Measurements from ENCODE around the gene TBC1D2B.
"Not testable (repeated sequence)": the region's sequence is repeated elsewhere in the genome, so short reads cannot be mapped to it uniquely, and the experiment has no call there.

Gene TBC1D2B

GRCh38 chr15:78003539-78004008 is 73.9 kb downstream of the TBC1D2B start:
- DNase-seq (ENCODE audit: low read depth): no peak

GRCh38 chr15:78002996-78003395 is 74.5 kb downstream of the TBC1D2B start:
- no peak for DNase-seq (ENCODE audit: low read depth)

GRCh38 chr15:78001656-78002055 is 75.9 kb downstream of the TBC1D2B start:
- no peak for DNase-seq (ENCODE audit: low read depth)

GRCh38 chr15:78000927-78001249 is 76.6 kb downstream of the TBC1D2B start:
- no peak for DNase-seq (ENCODE audit: low read depth)

- peak; percentile 46 for DNase-seq (ENCODE audit: low read depth)
Measured at GRCh38 chr15:78000091-78000926, 77.2 kb downstream of the TBC1D2B start.

- no peak for DNase-seq (ENCODE audit: low read depth)
Measured at GRCh38 chr15:77999486-77999885, 78.0 kb downstream of the TBC1D2B start.

GRCh38 chr15:77998592-77998991 is 78.9 kb downstream of the TBC1D2B start:
- DNase-seq (ENCODE audit: low read depth): no peak

GRCh38 chr15:77997761-77998554 is 79.6 kb downstream of the TBC1D2B start:
- DNase-seq (ENCODE audit: low read depth): not testable (repeated sequence)

GRCh38 chr15:77997221-77997620 is 80.3 kb downstream of the TBC1D2B start:
- DNase-seq (ENCODE audit: low read depth): not testable (repeated sequence)

- not testable (repeated sequence) for DNase-seq (ENCODE audit: low read depth)
Measured at GRCh38 chr15:77996713-77997171, 80.8 kb downstream of the TBC1D2B start.

GRCh38 chr15:77996226-77996625 is 81.3 kb downstream of the TBC1D2B start:
- DNase-seq (ENCODE audit: low read depth): not testable (repeated sequence)

- DNase-seq (ENCODE audit: low read depth): not testable (repeated sequence)
Measured at GRCh38 chr15:77995537-77995918, 82.0 kb downstream of the TBC1D2B start.

GRCh38 chr15:77994893-77995536 is 82.5 kb downstream of the TBC1D2B start:
- DNase-seq (ENCODE audit: low read depth): peak; percentile 79

- DNase-seq (ENCODE audit: low read depth): peak; percentile 94
Measured at GRCh38 chr15:77993970-77994693, 83.4 kb downstream of the TBC1D2B start.

- no peak for DNase-seq (ENCODE audit: low read depth)
Measured at GRCh38 chr15:77993374-77993911, 84.1 kb downstream of the TBC1D2B start.

GRCh38 chr15:77992356-77993222 is 84.9 kb downstream of the TBC1D2B start:
- DNase-seq (ENCODE audit: low read depth): no peak

- peak; percentile 82 for DNase-seq (ENCODE audit: low read depth)
Measured at GRCh38 chr15:77991658-77992201, 85.8 kb downstream of the TBC1D2B start.

- no peak for DNase-seq (ENCODE audit: low read depth)
Measured at GRCh38 chr15:77991029-77991406, 86.5 kb downstream of the TBC1D2B start.

GRCh38 chr15:77989296-77990143 is 88.0 kb downstream of the TBC1D2B start:
- DNase-seq (ENCODE audit: low read depth): no peak
